GM21576 (cell line): ENCODE results near the gene TRAPPC12.
"Not testable (repeated sequence)": the region's sequence is repeated elsewhere in the genome, so short reads cannot be mapped to it uniquely, and the experiment has no call there.

ENCODE experiments used
- ATAC-seq: cut with Tn5 transposase; IDR thresholded peaks from one replicate; pipeline ENCODE4 v1.9.1; 2021; ENCODE audit warnings: mild to moderate bottlenecking, moderate library complexity; ENCODE audit not compliant: unreplicated experiment

TRAPPC12 gene

DNA sequence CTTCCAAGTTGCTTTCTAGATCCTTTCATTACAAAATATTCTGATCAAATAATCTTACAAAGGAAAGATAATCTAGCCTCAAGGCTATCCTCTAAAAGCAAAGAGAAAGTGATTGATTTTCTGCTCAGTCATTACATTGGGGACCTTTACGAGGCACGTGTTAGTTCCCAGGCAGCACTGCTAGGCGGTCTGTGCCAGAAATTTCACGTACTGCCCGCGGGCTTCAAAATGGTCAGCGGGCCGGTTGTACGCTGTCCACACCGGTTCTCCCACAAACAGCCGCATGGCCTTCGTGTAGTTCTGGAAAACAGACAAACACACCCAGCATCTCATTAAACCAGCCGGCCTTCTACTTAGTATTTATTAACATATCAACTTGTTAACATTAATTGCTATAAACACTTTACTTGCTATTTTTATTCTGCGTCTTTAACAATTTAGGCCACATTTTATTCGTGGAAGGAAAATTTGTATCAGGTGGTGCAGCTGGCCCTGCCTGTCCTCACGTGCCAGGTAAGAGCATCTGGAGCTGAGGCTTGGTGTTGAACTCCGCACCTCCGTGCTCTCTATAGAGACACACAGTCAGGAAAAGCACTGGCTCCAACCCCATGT lies 119.4 kb downstream of the TRAPPC12 start:
- ATAC-seq, result no peak

DNA sequence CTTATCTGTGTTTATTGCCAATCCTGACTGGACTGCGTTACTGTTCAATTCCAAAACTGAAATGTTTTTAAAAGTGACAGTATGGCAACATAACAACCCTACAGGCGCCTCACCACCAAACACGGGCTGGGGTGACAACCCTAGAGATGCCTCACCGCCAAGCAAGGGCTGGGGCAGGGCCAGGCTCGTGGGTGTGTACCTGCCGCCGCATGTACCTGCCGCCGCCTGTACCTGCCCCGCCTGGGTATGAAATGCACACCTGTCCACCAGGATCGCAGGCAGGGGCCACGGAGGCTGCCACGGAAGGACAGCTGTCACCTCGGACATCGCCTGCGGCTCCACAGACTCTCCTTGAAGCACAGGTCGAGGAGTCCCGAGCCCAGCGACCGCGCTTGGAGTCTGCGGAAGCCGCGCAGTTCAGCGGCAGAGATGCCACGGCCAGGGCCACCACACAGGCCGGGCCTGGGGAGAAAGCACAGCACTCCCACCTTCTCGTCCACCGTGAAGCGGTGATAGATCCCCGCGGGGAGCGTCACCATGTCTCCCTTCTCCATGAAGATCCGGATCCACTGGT lies 120.9 kb downstream of the TRAPPC12 start:
- no peak for ATAC-seq

DNA sequence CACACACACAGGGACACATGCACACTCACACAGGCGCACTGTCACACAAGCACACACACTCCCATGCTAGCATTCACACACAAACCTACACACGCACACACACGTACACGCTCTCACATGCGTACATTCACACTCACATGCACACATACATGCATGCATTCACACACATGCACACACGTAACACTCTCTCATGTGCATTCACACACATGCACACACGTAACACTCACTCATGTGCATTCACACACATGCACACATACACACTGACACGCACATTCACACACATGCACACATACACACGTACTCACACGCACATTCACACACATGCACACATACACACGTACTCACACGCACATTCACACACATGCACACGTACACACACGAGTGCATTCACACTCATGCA lies 123.6 kb downstream of the TRAPPC12 start:
- no peak for ATAC-seq

DNA sequence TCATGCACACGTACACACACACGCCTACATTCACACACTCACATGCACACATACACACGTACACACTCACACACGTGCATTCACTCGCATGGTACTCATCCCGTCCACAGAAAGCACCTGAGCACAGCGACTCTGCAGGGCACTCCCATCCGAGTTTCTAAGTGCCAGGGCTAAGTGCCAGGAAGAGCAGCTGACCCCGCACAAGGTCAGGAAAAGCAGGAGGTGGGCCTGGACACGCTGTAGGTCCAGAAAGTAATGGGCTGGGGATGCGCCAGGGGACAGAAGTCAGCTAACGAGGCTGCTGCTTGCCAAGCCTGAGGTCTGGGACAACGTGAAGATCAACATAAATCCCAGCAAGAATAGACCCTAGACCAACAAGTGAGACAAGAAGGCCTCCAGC lies 124.0 kb downstream of the TRAPPC12 start:
- ATAC-seq, result no peak

DNA sequence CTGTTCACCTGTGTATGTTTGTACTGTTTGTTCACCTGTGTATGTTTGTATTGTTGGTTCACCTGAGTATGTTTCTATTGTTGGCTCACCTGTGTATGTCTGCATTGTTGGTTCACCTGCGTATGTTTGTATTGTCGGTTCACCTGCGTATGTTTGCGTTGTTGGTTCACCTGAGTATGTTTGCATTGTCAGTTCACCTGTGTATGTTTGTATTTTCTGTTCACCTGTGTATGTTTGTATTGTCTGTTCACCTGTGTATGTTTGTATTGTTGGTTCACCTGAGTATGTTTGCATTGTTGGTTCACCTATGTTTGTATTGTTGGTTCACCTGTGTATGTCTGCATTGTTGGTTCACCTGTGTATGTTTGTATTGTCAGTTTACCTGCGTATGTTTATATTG lies 125.2 kb downstream of the TRAPPC12 start:
- ATAC-seq, result no peak

DNA sequence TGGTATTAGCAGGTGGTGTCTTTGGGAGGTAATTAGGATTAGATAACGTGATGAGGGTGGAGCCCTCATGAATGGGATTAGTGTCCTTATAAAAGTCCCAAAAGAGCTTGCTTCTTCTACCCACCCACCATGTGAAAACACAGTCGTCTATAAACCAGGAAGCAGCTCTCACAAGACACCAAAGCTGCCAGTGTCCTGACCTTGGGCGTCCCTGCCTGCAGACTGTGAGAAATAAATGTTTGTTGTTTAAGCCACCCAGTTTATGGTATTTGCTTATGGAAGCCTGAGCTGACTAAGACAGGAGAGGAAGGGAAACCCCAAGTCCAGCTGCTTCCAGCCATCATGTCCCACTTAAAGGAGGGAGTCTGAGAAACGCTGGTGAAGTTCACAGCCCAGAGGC lies 126.3 kb downstream of the TRAPPC12 start:
- ATAC-seq, result no peak

DNA sequence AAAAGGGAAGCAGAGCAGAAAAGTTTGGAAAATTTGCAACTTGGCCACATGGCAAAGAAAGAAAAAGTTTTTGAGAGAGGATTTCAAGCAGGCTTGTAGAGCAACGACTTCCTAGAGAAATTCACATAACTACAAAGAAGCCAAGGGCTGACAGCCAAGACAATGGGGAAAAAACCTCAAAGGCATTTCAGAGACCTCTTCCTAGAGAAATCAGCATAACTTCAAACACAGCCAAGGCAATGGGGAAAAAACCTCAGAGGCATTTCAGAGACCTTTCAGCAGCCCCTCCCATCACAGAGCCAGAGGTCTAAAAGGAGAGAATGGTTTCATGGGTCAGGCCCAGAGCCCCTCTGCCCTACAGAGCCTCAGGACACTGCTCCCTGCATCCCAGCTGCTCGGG lies 132.6 kb downstream of the TRAPPC12 start:
- no peak for ATAC-seq

DNA sequence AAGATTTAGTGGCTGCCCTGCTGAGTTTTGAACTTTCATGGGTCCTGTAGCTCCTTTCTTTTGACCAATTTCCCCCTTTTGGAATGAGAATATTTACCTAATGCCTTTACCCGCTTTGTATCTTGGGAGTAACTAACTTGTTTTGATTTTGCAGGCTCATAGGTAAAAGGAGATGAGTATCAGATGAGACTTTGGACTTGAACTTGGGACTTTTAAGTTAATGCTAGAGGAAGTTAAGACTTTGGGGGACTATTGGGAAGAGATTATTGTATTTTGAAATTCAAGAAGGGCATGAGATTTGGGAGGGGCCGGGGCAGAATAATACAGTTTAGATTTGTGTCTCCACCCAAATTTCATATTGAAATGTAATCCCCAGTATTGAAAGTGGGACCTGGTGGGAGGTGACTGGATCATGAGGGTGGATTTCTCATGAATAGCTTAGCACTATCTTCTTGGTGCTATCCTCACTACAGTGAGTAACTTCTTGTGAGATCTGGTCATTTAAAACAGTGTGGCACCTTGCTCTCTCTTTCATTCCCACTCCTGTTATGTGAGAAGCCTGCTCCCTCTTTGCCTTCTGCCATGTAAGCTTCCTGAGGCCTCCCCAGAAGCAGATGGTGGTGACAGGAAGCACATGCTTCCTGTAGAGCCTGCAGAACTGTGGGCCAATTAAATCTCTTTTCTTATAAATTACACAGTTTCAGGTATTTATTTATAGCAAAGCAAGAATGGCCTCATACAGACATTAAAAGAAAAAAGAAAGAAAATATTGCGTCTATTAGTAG lies 133.7 kb downstream of the TRAPPC12 start:
- ATAC-seq, result no peak

DNA sequence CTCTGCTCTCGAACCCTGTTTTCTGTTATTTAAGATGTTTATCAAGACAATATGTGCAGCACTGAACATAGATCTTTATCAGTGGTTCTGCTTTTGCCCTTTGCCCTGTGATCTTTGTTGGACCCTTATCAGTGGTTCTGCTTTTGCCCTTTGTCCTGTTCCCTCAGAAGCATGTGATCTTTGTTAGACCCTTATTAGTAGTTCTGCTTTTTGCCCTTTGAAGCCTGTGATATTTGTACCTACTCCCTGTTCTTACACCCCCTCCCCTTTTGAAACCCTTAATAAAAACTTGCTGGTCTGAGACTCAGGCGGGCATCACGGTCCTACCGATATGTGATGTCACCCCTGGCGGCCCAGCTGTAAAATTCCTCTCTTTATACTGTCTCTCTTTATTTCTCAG lies 135.9 kb downstream of the TRAPPC12 start:
- ATAC-seq, result not testable (repeated sequence)

DNA sequence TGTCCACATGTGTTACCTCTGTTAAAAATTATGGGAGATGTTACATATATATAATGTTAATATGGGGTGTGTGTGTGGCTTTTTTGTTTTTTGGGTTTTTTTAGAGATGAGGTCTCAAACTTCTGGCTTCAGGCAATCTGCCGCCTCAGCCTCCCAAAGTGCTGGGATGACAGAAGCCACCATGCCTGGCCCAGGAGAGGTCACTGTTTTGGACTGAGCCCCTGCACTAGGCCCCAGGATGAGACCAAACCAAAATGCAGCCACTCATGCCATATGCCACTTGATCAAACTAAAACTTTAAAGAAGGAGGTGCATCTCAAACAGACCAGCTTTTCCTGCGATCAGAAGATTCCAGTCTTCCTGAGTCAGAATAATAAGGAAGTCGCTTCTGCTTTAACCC lies 137.3 kb downstream of the TRAPPC12 start:
- ATAC-seq, result no peak

DNA sequence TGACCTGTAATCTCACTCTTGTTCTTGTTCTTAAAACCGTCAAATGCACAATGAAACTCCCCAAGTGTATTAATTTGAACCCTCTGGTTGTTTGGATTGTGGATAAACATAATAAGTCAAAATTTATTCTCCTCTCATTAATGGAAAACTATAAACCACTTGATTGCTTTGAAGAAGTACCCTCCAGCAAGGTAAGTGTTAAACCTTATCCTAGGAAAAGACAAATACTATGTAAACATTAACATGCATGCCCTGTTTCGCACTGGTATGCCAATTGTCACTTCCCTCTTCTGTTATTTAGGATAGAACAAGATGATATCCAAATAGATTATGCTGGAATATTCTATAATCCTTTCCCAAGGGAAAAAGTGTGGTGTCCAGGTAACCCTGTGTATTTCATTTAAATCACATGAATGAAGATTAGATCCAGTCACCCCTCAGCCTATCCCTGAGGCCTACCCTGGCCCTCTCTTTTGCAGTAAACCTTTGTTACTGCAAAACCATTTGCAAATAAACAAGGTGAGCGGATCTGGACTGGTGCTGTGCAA lies 138.5 kb downstream of the TRAPPC12 start:
- ATAC-seq, result no peak

DNA sequence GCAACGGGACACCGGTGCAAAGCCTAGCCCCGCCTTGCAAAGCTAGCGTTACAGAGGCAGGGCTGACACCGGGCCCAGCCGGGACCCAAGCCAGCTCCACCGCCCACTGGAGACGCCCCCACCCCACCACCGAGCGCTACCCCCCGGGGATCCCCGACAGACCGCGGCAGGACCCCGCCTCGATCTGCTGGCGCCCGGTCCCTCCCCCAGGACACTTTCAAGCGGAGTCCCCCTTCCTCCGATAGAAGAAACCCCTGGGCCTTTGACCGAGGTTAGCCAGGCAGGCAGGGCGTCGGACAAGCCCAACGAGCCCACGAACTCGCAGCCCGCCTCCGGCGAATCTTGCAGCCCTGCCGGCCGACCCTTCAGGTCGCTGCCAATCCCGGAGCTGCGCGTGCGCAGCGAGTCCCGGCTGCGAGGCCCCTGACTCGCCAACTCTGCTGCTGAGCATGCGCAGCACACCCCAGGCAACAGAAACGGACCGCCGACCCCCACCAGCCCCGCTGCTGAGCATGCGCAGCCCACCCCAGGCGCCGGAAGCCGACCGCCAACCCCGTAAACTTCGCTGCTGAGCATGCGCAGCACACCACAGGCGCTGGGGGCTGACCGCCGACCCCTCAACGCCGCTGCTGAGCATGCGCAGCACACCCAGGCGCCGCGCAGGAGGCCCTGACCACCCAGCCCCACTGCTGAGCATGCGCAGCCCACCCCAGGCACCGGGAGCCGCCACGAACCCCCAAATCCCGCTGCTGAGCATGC lies 139.2 kb downstream of the TRAPPC12 start:
- ATAC-seq, result peak; percentile 78

DNA sequence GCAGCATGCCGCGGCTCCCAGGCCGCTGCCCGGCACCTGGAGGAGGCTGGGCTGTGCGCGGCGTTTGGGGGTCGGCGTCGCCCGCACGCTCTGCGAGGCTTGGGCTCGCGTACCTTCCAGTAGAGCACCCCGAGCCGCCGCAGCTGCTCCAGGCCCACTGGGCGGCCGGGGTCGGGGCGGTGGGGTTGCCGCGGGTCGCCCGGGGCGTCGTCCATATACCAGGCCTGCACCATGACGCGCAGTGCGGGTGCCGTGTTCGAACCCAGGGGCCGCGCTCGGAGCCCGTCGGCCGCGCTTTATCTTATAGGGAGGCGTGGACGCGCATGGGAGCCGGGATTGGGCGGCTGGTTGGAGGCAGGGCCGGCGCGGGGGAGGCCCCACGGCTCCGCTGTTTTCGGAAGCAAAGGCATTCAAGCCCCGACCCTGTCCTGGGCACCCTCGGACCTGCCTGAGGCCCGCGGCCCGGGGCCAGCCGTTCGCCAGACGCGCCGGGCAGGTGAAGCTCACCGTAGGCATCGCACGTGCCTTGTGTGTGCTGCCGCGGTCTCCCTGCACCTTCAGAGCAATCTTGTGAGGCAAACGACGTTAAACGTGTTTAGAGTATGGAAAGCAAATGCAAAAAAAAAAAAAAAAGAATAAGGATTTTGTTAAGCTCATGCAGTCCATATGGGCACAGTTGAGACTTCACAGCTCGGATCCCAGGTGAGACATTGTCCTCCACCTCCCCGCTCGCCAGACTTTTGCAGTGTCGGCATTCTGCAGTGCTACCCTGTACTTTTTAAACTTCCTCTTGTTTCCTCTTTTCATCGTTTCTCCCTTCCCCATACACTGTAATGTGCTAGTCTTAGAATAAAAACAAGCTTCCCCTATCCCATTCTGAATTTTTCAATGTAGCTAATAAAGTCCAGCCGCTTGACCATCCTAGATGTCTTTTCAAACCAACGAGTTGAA lies 140.0 kb downstream of the TRAPPC12 start, which contains the start of gene ADI1:
ADI1 (minus strand) TSS at position 277 of the 951 bp plus-strand sequence; CDS start at position 233, 44 bp downstream.
- ATAC-seq, result peak; percentile 67

DNA sequence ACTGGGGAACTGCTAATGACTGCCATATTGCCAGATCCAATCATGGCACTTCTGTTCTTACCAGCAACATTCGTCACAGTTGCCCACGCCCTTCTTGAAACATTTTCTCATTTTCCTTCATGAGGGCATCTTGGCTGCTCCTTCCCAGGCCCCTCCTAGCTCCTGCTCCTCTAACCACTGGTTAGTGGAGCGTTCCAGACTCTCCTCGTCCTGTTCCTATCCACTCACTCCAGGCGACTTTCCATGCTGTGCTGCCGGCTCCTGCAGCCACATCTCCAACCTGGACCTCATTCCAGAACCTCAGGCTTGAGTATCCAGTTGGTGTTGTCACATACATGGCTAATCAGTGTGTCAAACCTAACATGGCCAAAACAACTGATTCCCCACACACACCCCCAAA lies 141.1 kb downstream of the TRAPPC12 start:
- ATAC-seq, result no peak

DNA sequence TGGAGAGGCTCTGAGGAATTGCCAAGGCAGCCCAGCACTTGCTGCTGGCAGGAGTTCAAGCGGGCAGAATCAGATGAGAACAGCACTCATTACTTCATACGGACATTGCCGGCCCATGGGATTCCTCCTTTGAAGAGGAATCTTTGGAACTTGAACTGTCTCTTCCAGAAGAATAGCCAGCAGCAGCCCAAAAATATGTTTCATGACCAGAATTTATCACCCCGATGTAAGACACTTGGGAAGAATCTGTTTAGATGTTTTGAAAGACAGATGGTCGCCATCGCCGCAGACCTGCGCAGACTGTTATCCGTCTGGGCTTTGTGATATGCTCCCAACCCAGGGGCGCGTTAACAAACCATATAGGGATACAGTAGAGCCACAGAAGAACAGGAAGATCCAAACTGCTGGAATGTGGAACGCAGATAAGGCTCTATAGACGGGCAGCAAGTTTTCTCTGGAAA lies 143.5 kb downstream of the TRAPPC12 start:
- ATAC-seq, result no peak

DNA sequence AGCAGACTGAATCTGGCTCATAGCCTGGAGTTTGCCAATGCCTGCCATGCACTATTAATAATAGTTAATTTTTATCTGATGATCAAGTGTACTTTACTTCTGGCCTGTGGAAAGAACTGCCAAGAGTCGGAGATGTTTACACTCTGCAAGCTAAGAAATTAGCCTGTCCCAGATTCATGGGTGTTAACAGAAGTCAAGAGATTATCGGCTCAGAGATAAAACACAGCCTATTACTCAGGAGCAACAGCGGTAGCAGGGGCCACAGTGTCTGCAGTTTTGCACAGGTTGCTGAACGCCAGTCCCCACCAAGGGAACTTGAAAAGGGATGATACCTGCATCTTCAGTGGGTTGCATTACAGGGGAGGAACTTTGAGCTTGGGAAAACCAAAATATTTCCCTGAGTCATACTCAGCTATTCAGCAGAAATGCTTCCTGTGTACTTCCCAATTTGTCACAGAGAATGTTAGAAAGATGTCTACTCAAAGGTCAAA lies 144.1 kb downstream of the TRAPPC12 start:
- no peak for ATAC-seq

DNA sequence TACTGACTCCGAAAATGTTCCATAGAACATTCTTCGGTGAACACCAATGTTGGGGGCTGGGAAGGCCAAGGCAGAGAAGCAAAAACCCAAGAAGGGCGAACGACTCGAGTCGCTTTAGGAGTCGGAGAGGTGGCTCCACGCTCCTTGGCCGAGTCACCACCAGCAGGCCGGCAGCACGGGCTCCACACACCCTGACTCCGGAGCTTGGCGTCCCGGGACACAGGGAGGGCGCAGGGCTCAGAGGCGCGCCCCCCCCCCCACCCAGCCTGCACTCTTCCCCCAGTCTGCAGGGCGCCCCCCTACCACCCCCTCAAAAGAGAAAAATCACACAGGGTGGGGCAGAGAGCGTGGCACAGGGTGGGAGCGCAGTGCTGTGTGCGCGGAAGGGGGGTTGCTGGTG lies 147.4 kb downstream of the TRAPPC12 start:
- no peak for ATAC-seq

DNA sequence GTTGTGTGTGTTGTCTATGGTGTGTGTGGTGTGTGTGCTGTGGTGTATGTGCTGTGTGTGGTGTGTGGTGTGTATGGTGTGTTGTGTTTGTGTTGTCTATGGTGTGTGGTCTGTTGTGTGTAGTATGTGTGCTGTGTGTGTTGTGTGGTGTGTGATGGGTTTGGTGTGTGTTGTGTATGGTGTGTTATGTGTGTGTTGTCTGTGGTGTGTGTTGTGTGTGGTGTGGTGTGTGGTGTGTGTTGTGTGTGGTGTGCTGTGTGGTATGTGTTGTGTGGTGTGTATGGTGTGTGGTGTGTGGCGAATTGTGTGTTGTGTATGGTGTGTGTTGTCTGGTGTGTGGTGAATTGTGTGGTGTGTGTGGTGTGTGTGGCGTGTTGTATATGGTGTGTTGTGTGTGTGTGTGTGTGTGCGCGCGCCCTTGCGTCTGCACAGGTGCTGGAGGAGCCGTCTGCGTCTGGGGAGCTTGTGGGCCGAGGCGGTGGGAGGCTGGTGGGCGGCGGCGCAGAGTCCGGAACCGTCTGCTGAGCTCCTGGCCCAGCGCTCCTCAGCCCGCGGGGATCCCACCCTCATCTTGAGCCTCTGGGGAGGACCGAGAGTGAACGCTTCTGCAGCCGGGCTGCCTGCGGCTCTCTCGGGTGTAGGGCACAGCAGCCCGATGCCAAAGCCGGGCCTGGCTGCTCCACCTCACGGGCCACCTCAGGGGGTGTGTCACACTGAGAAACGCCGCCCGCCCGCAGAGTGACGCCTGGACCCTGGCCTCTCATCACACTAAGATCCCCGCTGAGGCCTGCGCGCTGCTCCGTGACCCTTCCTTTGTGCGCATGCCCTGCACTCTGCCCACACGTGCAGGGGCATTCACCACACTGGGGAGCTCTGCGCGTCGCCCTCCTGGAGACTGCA lies 148.6 kb downstream of the TRAPPC12 start:
- ATAC-seq, result no peak
